ENCODE measurements around the gene PSMG1.
"Not testable (repeated sequence)": the region's sequence is repeated elsewhere in the genome, so short reads cannot be mapped to it uniquely, and the experiment has no call there.

PSMG1 gene, protein sequence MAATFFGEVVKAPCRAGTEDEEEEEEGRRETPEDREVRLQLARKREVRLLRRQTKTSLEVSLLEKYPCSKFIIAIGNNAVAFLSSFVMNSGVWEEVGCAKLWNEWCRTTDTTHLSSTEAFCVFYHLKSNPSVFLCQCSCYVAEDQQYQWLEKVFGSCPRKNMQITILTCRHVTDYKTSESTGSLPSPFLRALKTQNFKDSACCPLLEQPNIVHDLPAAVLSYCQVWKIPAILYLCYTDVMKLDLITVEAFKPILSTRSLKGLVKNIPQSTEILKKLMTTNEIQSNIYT

DNA sequence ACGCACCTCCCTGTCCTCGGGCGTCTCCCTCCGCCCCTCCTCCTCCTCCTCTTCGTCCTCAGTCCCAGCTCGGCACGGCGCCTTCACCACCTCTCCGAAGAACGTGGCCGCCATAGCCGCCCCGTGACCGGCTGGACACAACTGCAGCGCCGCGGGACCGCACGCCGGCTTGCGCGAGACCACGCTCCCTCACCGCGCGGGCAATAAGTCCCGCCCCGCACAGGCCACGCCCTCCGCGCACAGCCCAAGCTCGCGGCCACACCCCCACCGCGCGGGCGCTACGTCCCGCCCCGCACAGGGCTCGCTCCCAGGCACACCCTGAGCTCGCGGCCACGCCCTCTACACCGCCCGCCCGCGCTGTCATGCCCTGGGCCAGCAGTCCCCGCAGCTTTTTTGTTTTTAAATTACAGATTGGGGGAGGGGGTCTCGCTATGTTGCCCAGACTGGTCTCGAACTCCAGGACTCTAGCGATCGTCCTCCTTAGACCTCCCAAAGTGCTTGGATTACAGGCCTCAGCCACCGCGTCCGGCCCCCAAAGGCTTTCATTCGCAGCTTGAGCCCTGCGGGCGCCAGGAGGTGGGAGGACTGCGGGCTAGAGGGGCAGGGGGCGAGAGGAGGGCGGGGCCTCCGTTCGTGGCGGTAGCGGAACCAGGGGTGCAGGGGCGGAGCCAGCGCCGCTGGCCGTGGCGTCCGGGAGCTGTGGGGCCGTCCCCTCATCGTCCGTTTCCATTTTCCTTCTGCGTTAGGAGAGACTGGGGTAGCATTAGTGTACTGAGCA lies at the start of gene PSMG1:
TSS of gene PSMG1 (minus strand) at position 180 of the 778 bp plus-strand sequence. CDS start at position 114, 66 bp downstream.
- peak; percentile 93 for DNase-seq (ENCODE audit: low spot score)

DNA sequence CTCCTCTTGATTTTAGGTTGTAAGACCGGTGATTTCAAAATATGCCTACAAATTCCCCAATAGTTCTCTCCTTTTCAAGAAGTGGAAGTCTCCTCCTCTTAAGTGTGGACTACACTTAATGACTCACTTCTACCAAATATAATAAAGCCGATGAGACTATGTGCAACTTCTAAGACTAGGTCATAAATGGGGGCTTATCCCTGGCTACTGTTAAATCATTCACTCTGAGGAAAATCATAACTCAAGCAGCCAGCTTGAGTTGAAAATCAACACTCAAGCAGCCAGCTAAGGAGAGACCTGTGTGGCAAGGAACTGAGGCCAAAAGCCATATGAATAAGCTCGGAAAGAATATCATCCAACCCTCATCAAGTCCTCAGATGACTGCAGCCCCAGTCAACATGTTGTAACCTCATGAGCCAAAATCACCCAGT lies 49.6 kb upstream of the PSMG1 start:
- no peak for DNase-seq (ENCODE audit: low spot score)

DNA sequence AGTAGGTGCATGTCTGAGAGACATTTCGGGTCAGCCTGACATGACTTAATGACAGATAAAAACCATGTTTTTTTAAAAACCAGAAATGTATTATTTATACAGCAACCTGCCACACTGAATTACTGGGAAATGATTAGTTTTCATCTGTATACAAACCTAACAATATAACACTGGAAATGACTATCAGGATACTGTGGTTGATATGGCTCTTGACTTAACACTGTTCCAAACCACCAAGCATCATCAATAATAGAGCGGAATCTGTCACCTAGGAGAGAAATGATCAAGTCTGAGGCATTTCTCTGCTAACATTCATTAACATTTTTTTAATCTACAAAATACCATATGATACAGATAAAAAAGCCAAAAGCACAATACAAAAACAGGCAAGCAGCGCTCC lies 41.7 kb upstream of the PSMG1 start:
- no peak for DNase-seq (ENCODE audit: low spot score)

DNA sequence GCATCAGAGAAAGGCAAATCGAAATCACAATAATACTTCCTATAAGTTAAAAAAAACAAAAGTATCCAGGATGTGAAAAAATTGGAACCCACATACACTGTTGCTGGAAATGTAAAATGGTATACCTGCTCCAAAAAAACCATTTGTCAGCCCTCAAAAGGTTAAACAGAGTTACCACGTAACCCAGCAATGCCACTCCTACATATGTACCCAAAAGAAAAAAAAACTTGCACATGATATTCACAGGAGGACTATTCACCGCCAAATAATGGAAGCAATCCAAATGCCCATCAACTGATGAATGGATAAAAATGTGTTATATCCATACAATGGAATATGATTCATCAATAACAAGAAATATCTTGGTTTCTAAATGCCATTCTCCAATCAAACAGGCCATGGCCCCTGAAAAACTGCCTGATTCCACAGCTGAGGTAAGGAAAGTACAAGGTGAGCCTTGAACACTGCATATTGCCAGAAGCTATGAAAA lies 38.8 kb upstream of the PSMG1 start:
- DNase-seq (ENCODE audit: low spot score) = no peak

DNA sequence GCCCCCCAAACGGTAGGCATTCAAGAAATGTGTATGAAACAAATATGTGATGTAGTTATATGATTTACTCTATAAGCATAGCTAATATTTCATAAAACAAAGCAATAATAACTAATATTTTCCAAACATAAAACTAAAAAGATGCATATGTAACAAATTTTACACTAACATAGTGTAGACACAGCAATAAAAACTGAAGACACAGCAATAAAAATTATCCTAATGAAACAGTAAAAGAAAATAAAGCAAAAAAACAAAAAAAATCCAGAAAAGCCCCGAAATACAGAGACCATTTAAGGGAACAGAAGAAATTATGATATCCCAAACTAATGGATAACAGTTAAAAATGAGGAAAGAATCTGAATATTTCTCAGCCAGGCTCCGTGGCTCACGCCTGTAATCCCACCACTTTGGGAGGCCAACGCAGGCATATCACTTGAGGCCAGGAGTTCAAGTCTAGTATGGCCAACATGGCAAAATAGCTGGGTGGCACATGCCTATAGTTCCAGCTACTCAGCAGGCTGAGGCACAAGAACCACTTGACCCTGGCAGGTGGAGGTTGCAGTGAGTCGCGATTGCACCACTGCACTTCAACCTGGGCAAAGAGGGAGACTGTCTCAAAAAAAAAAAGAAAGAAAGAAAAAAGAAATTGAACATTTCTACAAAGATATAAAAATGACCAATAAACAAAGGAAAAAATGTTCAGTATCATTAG lies 38.2 kb upstream of the PSMG1 start:
- no peak for DNase-seq (ENCODE audit: low spot score)

DNA sequence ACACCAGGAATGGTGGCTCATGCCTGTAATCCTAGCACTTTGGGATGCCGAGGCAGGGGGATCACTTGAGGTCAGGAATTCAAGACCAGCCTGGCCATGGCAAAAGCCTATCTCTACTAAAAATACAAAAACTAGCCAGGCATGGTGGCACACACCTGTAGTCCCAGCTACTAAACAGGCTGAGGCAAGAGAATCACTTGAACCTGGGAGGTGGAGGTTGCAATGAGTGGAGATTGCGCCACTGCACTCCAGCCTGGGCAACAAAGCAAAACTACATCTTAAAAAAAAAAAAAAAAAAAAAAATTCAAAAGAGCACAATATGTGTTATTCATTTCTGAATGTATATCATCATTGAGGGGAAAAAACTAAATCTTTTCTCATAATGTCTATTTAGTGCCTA lies 37.6 kb upstream of the PSMG1 start:
- DNase-seq (ENCODE audit: low spot score) = not testable (repeated sequence)

DNA sequence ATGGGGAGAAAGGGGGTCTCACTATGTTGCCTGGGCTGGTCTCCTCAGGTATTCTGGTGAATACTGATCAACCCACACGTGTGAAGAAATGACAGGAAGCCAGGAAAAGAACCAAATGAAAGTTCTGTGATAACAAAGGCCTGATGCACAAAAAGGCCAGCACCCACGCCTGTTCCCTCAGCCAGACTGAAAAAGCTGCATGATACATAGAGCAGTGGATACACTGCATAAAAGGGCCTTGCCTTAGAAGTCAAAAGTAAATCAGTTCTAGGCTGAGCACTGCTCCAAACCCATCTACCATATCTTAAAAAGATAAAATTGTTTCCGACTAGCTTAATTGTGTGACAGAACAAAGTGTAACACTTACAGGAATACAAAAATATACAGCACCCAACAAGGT lies 36.9 kb upstream of the PSMG1 start:
- no peak for DNase-seq (ENCODE audit: low spot score)

DNA sequence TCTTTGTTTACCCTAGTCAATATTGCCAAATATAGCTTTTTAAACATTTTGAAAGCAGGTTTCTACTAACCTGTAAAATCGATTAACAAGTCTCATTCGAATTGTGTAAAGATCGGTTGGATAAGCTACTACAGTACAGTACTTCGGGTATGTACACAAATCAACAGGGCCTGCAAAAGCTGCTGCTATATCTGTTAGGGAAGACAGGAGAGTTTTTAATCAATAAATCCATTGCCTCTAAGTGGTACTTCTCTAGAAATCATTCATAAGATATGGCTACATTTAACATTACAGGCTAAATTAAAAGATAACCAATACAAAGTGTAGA lies 34.8 kb upstream of the PSMG1 start:
- no peak for DNase-seq (ENCODE audit: low spot score)

DNA sequence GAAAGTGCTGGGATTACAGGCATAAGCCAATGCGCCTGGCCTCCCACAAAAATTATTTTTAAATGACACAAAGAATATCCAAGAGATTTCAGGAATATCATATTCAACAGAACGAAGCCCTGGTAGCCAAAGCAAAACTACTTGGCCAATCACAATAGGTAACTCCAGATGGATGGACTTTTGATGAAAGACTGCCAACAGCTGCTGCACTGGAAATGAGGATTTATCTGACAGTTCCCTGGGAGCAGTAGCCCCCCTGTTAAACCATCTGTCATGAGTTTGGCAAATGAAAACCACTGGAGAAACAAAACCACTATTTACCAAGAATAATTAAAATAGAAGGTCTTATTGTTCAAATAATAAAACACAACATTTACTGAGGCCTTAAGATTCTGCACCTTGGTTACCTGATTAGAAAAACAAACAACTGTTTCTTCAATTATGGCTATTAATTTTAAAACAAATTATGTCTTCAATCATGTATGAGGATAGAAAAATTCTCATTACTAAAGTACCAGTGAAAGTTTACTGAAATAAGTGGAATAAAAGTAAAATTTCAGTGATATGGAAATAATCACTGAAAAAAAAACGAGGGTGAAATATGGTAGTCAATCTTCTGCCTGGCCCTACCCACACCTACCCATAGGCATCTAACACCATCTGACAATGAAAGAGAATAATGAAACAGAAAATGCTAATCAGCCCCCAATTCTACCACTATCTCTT lies 34.3 kb upstream of the PSMG1 start:
- no peak for DNase-seq (ENCODE audit: low spot score)

DNA sequence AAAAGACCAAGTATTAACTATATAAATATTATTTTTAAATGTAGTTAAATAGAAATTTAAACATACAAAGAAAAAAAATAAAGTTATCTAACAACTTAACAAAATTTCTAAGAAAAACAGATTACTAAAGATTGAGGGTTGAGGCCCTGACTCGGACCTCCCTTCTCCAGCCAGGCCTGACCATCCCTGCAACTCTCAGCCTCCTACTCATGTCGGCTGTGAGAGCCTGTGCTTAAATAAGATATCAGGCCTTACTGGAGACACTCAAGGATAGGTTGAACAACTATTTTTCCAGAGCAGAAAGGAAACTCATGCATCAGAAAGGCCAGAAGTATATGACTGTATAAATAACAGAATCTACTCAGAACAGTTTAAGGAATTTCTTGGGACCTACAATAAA lies 33.0 kb upstream of the PSMG1 start:
- DNase-seq (ENCODE audit: low spot score) = no peak

DNA sequence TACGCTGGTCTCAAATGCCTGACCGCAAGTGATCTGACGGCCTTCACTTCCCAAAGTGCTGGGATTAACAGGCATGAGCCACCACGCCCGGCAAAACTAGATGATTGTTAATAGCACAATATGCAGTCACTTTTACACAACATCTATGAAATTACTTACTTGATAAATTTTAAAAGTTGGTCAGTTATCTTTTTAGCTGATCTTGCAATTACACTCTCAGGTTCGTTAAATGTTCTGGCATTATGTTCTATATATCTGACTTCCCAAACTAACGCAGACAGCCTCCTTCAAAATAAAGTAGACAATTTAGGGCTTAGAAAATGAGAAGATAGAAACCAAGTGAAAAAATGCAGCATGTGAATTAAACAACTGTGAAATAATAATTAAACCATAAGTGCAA lies 31.8 kb upstream of the PSMG1 start:
- DNase-seq (ENCODE audit: low spot score) = no peak

DNA sequence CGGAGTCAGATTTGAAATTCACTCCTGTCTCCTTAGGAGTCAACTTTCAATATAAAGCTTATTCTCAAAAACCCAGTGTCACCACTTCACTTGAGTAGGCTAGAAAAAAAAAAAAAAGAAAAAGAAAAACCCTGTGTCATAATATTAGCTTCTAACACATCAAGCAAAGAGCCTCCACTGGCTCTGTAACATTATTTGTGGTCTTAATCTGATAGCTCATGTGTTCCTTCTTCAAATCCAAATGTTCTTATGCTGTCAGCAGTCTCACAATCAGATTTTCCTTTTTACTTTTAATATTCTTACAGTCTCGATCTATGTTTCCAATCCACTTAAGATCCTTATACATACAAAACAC lies 26.1 kb upstream of the PSMG1 start:
- DNase-seq (ENCODE audit: low spot score) = no peak

DNA sequence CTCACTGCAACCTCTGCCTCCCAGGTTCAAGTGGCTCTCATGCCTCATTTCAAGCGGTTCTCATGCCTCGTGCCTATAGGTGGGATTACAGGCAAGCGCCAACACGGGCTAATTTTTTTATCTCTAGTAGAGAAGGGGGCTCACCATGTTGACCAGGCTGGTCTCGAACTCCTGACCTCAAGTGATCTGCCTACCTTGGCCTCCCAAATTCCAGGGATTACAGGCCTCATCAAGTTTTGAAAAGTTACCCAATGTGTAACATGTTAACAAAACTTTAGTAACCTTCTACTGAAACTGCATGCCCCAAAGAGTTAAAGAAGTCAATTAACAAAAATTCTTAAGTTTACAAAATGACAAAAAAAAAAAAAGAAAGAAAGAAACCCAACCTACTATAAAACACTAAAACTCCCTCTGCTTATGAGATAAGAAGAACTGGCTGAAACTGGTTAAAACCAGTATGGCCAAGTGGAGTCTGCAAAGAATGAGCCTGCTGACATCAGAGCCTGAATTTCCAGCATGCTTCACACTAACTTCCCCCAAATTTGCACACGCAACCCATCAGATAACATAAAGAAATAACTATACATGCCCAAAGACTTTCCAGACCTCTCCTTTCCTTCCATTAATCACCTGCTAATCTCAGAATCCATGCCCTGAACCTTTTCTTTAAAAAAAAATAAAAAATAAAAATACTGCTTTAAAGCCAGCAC lies 25.5 kb upstream of the PSMG1 start:
- peak; percentile 14 for DNase-seq (ENCODE audit: low spot score)

DNA sequence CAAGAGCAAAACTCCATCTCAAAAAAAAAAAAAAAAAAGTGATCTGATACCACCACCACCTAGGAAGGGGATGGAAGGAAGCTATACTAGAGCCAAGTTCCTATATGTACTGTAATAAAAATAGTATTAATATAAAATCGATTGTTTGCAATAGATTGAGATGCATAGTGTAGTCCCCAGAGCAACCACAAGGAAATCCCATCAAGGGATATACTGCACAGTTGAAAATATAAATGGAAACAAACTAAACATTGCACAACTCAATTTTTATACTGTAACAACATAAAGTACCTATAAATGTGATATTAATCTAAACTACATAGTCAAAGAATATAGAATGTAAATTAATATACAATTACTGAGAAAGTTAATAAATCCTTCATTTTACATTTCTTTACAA lies 20.9 kb upstream of the PSMG1 start:
- no peak for DNase-seq (ENCODE audit: low spot score)

DNA sequence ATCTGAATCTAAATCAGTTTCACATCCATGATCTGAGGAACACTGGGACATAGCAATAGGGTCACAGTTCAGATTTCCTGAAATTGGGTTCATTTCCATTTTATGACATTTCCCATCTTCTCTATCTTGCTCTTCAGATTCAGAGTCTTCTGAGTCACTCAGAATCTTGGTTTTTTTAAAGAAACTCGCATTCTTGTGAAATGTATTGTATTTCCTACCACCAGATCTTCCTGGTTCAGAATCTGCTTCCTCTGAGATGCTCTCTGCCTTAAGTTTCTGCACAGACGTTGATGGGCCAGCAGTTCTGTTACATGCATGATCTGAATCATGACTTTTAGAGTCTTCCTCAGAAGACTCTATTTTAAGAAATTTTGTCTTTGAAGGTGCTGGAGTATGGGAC lies 15.5 kb upstream of the PSMG1 start:
- no peak for DNase-seq (ENCODE audit: low spot score)

DNA sequence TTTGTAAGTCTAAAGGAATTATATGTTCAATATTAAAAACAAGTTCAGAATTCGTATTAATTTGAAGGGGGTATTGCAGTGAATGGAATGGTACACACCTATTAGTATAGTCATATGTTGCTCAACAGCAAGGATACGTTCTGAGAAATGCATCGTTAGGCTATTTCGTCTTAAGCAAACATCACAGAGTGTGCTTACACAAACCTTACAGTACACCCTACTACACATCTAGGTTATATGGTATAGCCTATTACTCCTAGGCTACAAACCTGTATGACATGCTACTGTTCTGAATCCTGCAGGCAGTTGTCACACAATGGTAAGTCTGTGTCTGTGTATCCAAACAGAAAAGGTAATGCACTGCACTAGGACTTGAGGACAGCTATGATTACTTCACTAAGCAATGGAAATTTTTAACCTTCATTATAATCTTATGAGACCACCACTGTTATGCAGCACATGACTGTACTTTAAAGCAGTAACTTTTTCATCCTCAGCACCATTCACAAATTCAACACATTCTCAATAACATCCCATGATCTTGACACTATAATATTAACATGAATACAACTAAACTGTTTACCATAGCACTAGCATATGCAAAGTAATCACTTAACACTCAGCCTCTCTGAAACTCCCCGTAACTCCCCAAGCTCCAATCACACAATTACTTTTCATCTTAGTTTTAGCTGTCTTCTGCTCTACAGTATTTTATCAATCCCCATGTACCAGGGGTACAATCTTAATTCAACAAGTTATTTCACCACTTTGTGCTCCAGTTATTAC lies 14.4 kb upstream of the PSMG1 start:
- DNase-seq (ENCODE audit: low spot score) = no peak

DNA sequence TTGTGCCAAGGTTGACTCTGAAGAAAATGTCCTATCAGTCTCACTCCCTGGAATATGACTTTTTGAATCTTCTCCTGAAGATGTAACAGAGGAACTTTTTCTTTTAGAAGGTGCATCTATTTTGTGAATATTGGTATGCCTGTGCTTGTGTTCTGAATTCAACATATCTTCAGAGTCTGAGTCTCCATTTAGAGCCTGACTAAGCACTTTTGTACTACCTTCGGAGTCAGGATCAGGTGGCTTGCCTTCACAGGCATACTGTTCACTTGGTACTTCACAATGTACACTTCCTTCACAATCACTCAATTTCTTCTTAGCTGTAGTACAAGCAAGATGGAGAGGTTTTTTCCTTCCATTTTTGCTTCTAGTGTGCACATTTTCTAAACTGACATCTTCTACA lies 13.6 kb upstream of the PSMG1 start:
- no peak for DNase-seq (ENCODE audit: low spot score)

DNA sequence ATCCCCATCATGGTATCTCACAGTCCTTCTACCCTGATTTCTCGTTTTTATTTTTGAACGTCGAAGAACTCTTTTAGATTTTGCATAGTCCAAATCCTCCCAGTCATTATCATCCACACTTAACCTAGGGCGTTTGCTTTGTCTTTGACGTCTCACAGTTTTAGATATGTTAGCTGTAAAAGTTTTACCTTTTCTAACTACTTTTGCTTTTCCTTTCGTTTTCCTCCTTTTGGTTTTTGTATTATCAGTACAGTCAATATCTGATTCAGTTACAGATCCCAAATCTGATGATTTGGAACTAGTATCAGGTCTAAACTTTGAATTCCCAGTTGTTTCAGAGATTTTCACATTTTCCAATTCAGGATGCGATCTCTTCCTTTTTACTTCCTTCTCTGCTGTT lies 13.1 kb upstream of the PSMG1 start:
- DNase-seq (ENCODE audit: low spot score) = peak; percentile 2

DNA sequence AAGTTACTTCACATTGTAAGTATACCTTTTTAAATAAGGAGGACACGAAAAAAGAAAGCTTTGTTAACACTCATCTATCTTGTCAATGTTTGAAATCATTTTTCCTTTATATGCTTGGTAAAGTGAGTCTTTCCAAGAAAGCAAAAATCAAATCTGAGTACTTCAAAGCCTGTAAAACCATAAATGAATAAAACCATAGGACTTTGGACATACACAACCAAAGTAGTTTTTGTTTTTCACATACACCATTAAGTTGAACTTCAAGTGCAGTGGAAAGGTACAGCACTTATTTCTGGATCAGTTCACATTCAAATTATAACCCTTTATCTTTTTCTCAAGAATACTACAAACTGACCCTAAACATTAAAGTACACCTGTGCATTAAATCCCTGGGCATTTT lies 10.1 kb upstream of the PSMG1 start:
- DNase-seq (ENCODE audit: low spot score) = no peak

DNA sequence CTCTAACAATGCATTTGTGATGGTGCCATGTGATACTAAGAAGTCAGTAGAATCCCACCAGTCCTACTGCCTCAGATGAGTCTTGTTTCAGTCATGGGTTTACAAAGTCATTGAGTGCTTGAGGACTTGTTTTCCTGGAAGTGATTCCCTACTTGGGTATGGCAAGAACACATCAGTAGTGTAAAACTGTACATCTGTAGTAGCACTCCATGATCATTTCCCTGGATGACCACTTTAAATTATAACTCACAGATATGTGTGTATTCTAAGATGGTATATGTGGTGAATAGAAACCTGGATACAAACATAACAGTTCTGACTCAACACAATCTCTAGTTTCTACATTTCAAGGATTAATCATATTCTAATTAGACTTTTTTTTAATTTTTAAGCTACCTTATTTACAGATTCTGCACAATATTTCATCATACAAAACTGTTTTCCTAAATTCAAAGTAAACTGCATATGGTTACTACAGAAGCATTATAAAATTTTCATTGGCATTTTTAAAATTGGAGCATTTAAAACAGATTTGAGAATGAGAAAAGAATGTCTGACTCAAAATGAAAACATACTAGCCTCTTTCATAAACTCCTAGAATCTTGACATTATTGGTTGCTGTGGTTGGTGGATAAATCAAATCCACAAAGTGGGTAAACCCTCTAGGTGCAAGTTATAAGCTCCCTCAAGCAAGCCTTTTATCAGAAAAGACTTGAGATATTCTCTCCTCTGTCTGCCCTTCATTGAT lies 6.8 kb upstream of the PSMG1 start:
- DNase-seq (ENCODE audit: low spot score) = no peak

Measured in CD4-positive, alpha-beta T cell treated with Interleukin-2 at 100 ng/mL for 4 hours (primary cell).